Neutrophil (primary cell): ENCODE results near the gene HNF1B.

ENCODE experiments used
- H3K27ac ChIP-seq: fragments of 200-600 bp; sonication (generic); 2 replicates; pipeline ENCODE4 v1.5.1; 2016; ENCODE audit warnings: mild to moderate bottlenecking, moderate library complexity
- H3K27me3 ChIP-seq: fragments of 200-600 bp; sonication (generic); 2 replicates; pipeline ENCODE4 v1.6.0; 2016; ENCODE audit warnings: mild to moderate bottlenecking
- H3K36me3 ChIP-seq: fragments of 200-600 bp; sonication (generic); 2 replicates; pipeline ENCODE4 v1.5.1; 2017
- H3K4me1 ChIP-seq, 2 experiments: fragments of 200-600 bp in 1 of 2; sonication (generic) in 1 of 2; 1 replicate in 1 of 2; 2 replicates in 1 of 2; pipeline versions ENCODE4 v1.5.1 to v1.6.1; 2013 to 2016; ENCODE audit warnings: low read depth in 1 of 2, low read length in 1 of 2, mild to moderate bottlenecking in 1 of 2, moderate library complexity in 1 of 2; ENCODE audit not compliant: control insufficient read depth in 1 of 2, insufficient read depth in 1 of 2
- H3K4me3 ChIP-seq, 2 experiments: fragments of 200-600 bp in 1 of 2; sonication (generic) in 1 of 2; 1 replicate in 1 of 2; 2 replicates in 1 of 2; pipeline ENCODE4 v1.5.1; 2013 to 2016; ENCODE audit warnings: low read depth in 1 of 2, low read length in 1 of 2, mild to moderate bottlenecking in 1 of 2, moderate library complexity in 1 of 2
- H3K9me3 ChIP-seq: fragments of 200-600 bp; sonication (generic); 2 replicates; pipeline ENCODE4 v1.5.1; 2016
- TF ChIP-seq, protein P1 (sequence below): fragments of 200-600 bp; sonication (generic); IDR thresholded peaks from 2 replicates; pipeline ENCODE4 v1.5.1; 2016; ENCODE audit warnings: antibody characterized with exemption

HNF1B gene

GRCh38 chr17:37662353-37662752 is 82.5 kb downstream of the HNF1B start:
- H3K4me1 ChIP-seq, result no peaks in the 10 kb centered on the region
- no peak overlapping the region for H3K4me3 ChIP-seq
- H3K27ac ChIP-seq, result no peak overlapping the region
- no peaks in the 10 kb centered on the region for H3K9me3 ChIP-seq
- H3K27me3 ChIP-seq, result peaks cover 18% of the 10 kb centered on the region
- H3K36me3 ChIP-seq, result no peaks in the 10 kb centered on the region
- TF ChIP-seq, protein P1, sequence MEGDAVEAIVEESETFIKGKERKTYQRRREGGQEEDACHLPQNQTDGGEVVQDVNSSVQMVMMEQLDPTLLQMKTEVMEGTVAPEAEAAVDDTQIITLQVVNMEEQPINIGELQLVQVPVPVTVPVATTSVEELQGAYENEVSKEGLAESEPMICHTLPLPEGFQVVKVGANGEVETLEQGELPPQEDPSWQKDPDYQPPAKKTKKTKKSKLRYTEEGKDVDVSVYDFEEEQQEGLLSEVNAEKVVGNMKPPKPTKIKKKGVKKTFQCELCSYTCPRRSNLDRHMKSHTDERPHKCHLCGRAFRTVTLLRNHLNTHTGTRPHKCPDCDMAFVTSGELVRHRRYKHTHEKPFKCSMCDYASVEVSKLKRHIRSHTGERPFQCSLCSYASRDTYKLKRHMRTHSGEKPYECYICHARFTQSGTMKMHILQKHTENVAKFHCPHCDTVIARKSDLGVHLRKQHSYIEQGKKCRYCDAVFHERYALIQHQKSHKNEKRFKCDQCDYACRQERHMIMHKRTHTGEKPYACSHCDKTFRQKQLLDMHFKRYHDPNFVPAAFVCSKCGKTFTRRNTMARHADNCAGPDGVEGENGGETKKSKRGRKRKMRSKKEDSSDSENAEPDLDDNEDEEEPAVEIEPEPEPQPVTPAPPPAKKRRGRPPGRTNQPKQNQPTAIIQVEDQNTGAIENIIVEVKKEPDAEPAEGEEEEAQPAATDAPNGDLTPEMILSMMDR, result no peak

GRCh38 chr17:37661400-37662014 is 83.4 kb downstream of the HNF1B start:
- no peaks in the 10 kb centered on the region for H3K4me1 ChIP-seq
- H3K36me3 ChIP-seq, result no peaks in the 10 kb centered on the region
- no peaks in the 10 kb centered on the region for H3K9me3 ChIP-seq
- TF ChIP-seq, protein P1, result no peak
- no peak overlapping the region for H3K4me3 ChIP-seq
- no peak overlapping the region for H3K27ac ChIP-seq
- peaks cover 18% of the 10 kb centered on the region for H3K27me3 ChIP-seq

DNA sequence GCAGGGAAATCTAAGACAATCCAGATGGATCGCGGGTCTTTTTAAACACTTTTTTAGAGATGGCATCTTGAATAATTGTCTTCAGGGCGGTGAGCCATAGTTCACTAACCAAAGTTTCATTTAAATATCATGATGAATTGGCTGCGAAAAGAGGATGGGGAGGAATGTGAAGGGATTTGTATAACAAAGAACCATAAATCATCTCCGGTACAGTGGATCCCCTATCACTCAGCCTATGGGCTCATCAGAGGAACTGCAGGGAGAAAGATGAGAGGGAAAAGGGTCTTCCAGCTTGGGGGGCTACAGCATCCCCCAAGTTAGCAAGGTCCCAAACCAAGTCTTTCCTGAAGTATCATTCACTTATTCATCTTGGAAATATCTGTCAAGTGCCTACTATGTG is 84.9 kb downstream of the HNF1B start:
- peaks cover 21% of the 10 kb centered on the region for H3K27me3 ChIP-seq
- H3K4me3 ChIP-seq, result no peak overlapping the region
- H3K4me1 ChIP-seq, result no peaks in the 10 kb centered on the region
- no peaks in the 10 kb centered on the region for H3K36me3 ChIP-seq
- no peaks in the 10 kb centered on the region for H3K9me3 ChIP-seq
- TF ChIP-seq, protein P1, result no peak
- H3K27ac ChIP-seq, result no peak overlapping the region

DNA sequence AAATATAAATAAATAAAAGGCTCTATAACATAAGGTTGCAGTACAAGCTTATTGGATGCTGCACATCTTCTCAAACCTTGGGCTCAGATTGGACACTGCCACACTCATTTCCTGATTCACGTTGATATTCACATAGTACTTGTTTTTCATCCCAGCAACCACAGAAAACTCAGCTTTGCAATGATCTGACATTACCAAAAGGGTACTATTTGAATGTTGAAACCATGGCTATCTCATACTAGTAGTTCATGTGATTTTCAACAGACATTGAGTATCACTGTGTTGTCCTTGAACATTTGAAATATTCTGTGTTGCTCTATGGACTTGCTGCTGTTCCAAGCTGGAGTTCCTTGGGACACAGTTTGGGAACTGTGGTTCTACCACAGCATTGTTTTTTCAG is 87.7 kb downstream of the HNF1B start:
- H3K9me3 ChIP-seq, result no peaks in the 10 kb centered on the region
- H3K4me3 ChIP-seq, result no peak overlapping the region
- H3K4me1 ChIP-seq, result no peaks in the 10 kb centered on the region
- H3K27me3 ChIP-seq, result peaks cover 47% of the 10 kb centered on the region
- H3K36me3 ChIP-seq, result no peaks in the 10 kb centered on the region
- H3K27ac ChIP-seq, result no peak overlapping the region
- TF ChIP-seq, protein P1, result no peak

GRCh38 chr17:37651849-37652248 is 93.0 kb downstream of the HNF1B start:
- no peaks in the 10 kb centered on the region for H3K4me1 ChIP-seq
- no peaks in the 10 kb centered on the region for H3K36me3 ChIP-seq
- peaks cover 82% of the 10 kb centered on the region for H3K27me3 ChIP-seq
- no peak overlapping the region for H3K4me3 ChIP-seq
- H3K27ac ChIP-seq, result no peak overlapping the region
- no peaks in the 10 kb centered on the region for H3K9me3 ChIP-seq
- TF ChIP-seq, protein P1, result no peak
